H9 (cell line): ENCODE data around the gene HDAC6. TPM values are rescaled to one million over a fixed set of nuclear protein-coding genes. Genes with fewer than 3 reads are reported as not detected.

Experiments used
- DNase-seq: peaks from one replicate; pipeline ENCODE4 v3.0.0-alpha.2; 2017
- H2AFZ ChIP-seq: one replicate; pipeline ENCODE4 v1.6.1; 2013; ENCODE audit warnings: mild to moderate bottlenecking, low read length, control low read depth, moderate library complexity
- H2AK5ac ChIP-seq: 2 replicates; pipeline ENCODE4 v1.6.1; 2013; ENCODE audit warnings: low read length, control low read depth, mixed read lengths; ENCODE audit not compliant: insufficient read length
- H2BK120ac ChIP-seq: one replicate; pipeline ENCODE4 v1.6.1; 2013; ENCODE audit warnings: low read depth, mild to moderate bottlenecking, low read length, control low read depth, inconsistent platforms; ENCODE audit not compliant: poor library complexity, severe bottlenecking
- H2BK12ac ChIP-seq: 2 replicates; pipeline ENCODE4 v1.6.1; 2013; ENCODE audit warnings: low read length, control low read depth, mixed read lengths, low read depth; ENCODE audit not compliant: insufficient read length
- H2BK15ac ChIP-seq: 2 replicates; pipeline ENCODE4 v1.6.1; 2013; ENCODE audit warnings: low read depth, low read length, control low read depth
- H2BK20ac ChIP-seq: one replicate; pipeline ENCODE4 v1.6.1; 2013; ENCODE audit warnings: low read depth, mild to moderate bottlenecking, low read length, control low read depth, inconsistent platforms; ENCODE audit not compliant: poor library complexity, severe bottlenecking
- H2BK5ac ChIP-seq: 2 replicates; pipeline ENCODE4 v1.6.1; 2013; ENCODE audit warnings: low read length, control low read depth, mixed read lengths; ENCODE audit not compliant: insufficient read length
- H3K14ac ChIP-seq: 2 replicates; pipeline ENCODE4 v1.6.1; 2013; ENCODE audit warnings: low read length, control low read depth; ENCODE audit not compliant: insufficient read depth
- H3K18ac ChIP-seq: 2 replicates; pipeline ENCODE4 v1.6.1; 2013; ENCODE audit warnings: low read depth, mild to moderate bottlenecking, mixed read lengths, low read length, control low read depth; ENCODE audit not compliant: insufficient read length
- H3K23ac ChIP-seq: 2 replicates; pipeline ENCODE4 v1.6.1; 2013; ENCODE audit warnings: low read length, control low read depth, mixed read lengths, low read depth; ENCODE audit not compliant: insufficient read length
- H3K23me2 ChIP-seq: 2 replicates; pipeline ENCODE4 v1.6.1; 2013; ENCODE audit warnings: low read depth, mild to moderate bottlenecking, mixed read lengths, low read length, control low read depth; ENCODE audit not compliant: insufficient read length, poor library complexity, severe bottlenecking
- H3K27ac ChIP-seq: 2 replicates; pipeline ENCODE4 v1.5.1; 2013; ENCODE audit warnings: low read length, control low read depth, mixed read lengths, low read depth; ENCODE audit not compliant: insufficient read length
- H3K27me3 ChIP-seq: 2 replicates; pipeline ENCODE4 v1.6.1; 2013; ENCODE audit warnings: low read length, control low read depth, inconsistent platforms; ENCODE audit not compliant: insufficient read depth
- H3K4ac ChIP-seq: 2 replicates; pipeline ENCODE4 v1.6.1; 2013; ENCODE audit warnings: low read depth, mild to moderate bottlenecking, control low read depth, inconsistent platforms, low read length, moderate library complexity
- H3K4me1 ChIP-seq: 2 replicates; pipeline ENCODE4 v1.6.1; 2013; ENCODE audit warnings: low read length, control low read depth, inconsistent platforms; ENCODE audit not compliant: insufficient read depth
- H3K4me2 ChIP-seq: 2 replicates; pipeline ENCODE4 v1.6.1; 2013; ENCODE audit warnings: low read length, control low read depth, mixed read lengths; ENCODE audit not compliant: insufficient read length, insufficient read depth
- H3K56ac ChIP-seq: 2 replicates; pipeline ENCODE4 v1.6.1; 2013; ENCODE audit warnings: low read depth, mild to moderate bottlenecking, mixed read lengths, low read length, control low read depth; ENCODE audit not compliant: insufficient read length
- H3K79me1 ChIP-seq: 2 replicates; pipeline ENCODE4 v1.6.1; 2013; ENCODE audit warnings: low read depth, mild to moderate bottlenecking, moderate library complexity, low read length, control low read depth, inconsistent platforms; ENCODE audit not compliant: insufficient read depth, poor library complexity, severe bottlenecking
- H3K79me2 ChIP-seq: 2 replicates; pipeline ENCODE4 v1.6.1; 2013; ENCODE audit warnings: low read length, control low read depth, inconsistent platforms; ENCODE audit not compliant: insufficient read depth
- H3K9ac ChIP-seq: 2 replicates; pipeline ENCODE4 v1.6.1; 2013; ENCODE audit warnings: low read length, control low read depth, mixed read lengths; ENCODE audit not compliant: insufficient read length; ENCODE audit errors: extremely low read depth
- H3K9me3 ChIP-seq: one replicate; pipeline ENCODE4 v1.6.1; 2013; ENCODE audit warnings: low read depth, low read length, inconsistent platforms; ENCODE audit not compliant: control insufficient read depth
- H3T11ph ChIP-seq: one replicate; pipeline ENCODE4 v1.6.1; 2013; ENCODE audit warnings: mild to moderate bottlenecking, low read length, control low read depth, inconsistent platforms
- H4K20me1 ChIP-seq: one replicate; pipeline ENCODE4 v1.6.1; 2013; ENCODE audit not compliant: control insufficient read depth, insufficient read length, insufficient read depth
- H4K5ac ChIP-seq: 2 replicates; pipeline ENCODE4 v1.6.1; 2013; ENCODE audit warnings: low read depth, mild to moderate bottlenecking, mixed read lengths, low read length, control low read depth; ENCODE audit not compliant: insufficient read length
- H4K8ac ChIP-seq: replicated peaks from 2 replicates; pipeline ENCODE4 v1.6.1; 2013; ENCODE audit warnings: low read length, control low read depth, mixed read lengths, low read depth; ENCODE audit not compliant: insufficient read length
- H4K91ac ChIP-seq: 2 replicates; pipeline ENCODE4 v1.6.1; 2013; ENCODE audit warnings: low read depth, mild to moderate bottlenecking, moderate library complexity, mixed read lengths, low read length, control low read depth; ENCODE audit not compliant: insufficient read length
- H3K27ac Mint-ChIP-seq, 3 experiments: 2 replicates in 2 of 3; 3 replicates in 1 of 3; pipeline ENCODE4 v1.8.0; 2020 to 2021; ENCODE audit warnings: mixed read lengths in 3 of 3, mild to moderate bottlenecking in 1 of 3, moderate library complexity in 1 of 3
- H3K27me3 Mint-ChIP-seq: 2 replicates; pipeline ENCODE4 v1.8.0; 2021; ENCODE audit warnings: low read depth, mild to moderate bottlenecking, moderate library complexity, mixed read lengths
- H3K36me3 Mint-ChIP-seq, 3 experiments: 2 replicates in 2 of 3; 3 replicates in 1 of 3; pipeline ENCODE4 v1.8.0; 2020 to 2021; ENCODE audit warnings: low read depth in 3 of 3, mixed read lengths in 3 of 3; ENCODE audit not compliant: insufficient read depth in 1 of 3
- H3K4me1 Mint-ChIP-seq, 2 experiments: 2 replicates each; pipeline ENCODE4 v1.8.0; 2020; ENCODE audit warnings: mixed read lengths in 2 of 2
- H3K4me3 Mint-ChIP-seq, 2 experiments: 2 replicates in 1 of 2; 3 replicates in 1 of 2; pipeline ENCODE4 v1.8.0; 2020 to 2021; ENCODE audit warnings: mild to moderate bottlenecking in 2 of 2, mixed read lengths in 2 of 2, moderate library complexity in 1 of 2
- H3K9me3 Mint-ChIP-seq, 2 experiments: 2 replicates in 1 of 2; 3 replicates in 1 of 2; pipeline ENCODE4 v1.8.0; 2020; ENCODE audit warnings: mild to moderate bottlenecking in 2 of 2, mixed read lengths in 2 of 2, moderate library complexity in 1 of 2
- CTCF ChIP-seq: fragments of 200-600 bp; sonication (generic); conservative IDR thresholded peaks from 3 replicates; pipeline ENCODE4 v1.8.0; 2021; ENCODE audit warnings: antibody characterized with exemption, mild to moderate bottlenecking
- WGBS: extraction: QIAGEN DNeasy Blood & Tissue Kit; methylation state at CpG from one replicate; pipeline ENCODE4 v1.1.7; 2013; ENCODE audit warnings: missing lambda C conversion rate, low lambda C conversion rate, mixed read lengths; ENCODE audit not compliant: insufficient read length; ENCODE audit errors: extremely low coverage; 5-methylcytosine and 5-hydroxymethylcytosine counted together
- total RNA-seq: library from RNA; stranded (reverse); gene quantifications from 2 replicates; pipeline ENCODE4 v1.2.1, GENCODE V29; 2021

Gene HDAC6
- total RNA-seq, 1 experiment from 2014 or later, result 52.8 TPM

GRCh38 chrX:48814722-48815121, 12.9 kb downstream of the HDAC6 start:
- H2BK20ac ChIP-seq, result no peak overlapping the region
- no peaks in the 10 kb centered on the region for H3K4me1 Mint-ChIP-seq
- no peak overlapping the region for H3T11ph ChIP-seq
- H2AFZ ChIP-seq, result no peak overlapping the region
- no peak overlapping the region for H2BK12ac ChIP-seq
- peaks cover 11 to 57% (median 49%) of the 10 kb centered on the region in 3 experiments for H3K36me3 Mint-ChIP-seq
- H3K56ac ChIP-seq, result no peak overlapping the region
- H2BK120ac ChIP-seq, result no peak overlapping the region
- no peak overlapping the region for H4K8ac ChIP-seq
- no peak overlapping the region for H3K27ac ChIP-seq
- WGBS, result no CpG with 5 or more reads among the region's 8 CpGs
- no peak for TF ChIP-seq CTCF
- no peaks in the 10 kb centered on the region for H3K79me1 ChIP-seq
- peaks cover 2% of the 10 kb centered on the region for H3K27me3 Mint-ChIP-seq
- no peaks in the 10 kb centered on the region for H3K4me1 ChIP-seq
- no peaks in the 10 kb centered on the region for H3K27me3 ChIP-seq
- H3K4me2 ChIP-seq, result no peak overlapping the region
- H4K5ac ChIP-seq, result no peak overlapping the region
- H2AK5ac ChIP-seq, result no peak overlapping the region
- H3K9ac ChIP-seq, result no peak overlapping the region
- H3K23ac ChIP-seq, result no peak overlapping the region
- no peak overlapping the region for H3K14ac ChIP-seq
- no peak overlapping the region for H2BK15ac ChIP-seq
- H3K23me2 ChIP-seq, result no peaks in the 10 kb centered on the region
- no peak for DNase-seq
- H3K27ac Mint-ChIP-seq, result no peak overlapping the region
- H3K79me2 ChIP-seq, result no peaks in the 10 kb centered on the region
- peaks cover 60 to 80% of the 10 kb centered on the region in 2 experiments for H3K9me3 Mint-ChIP-seq
- no peak overlapping the region for H2BK5ac ChIP-seq
- H4K91ac ChIP-seq, result no peak overlapping the region
- H3K4me3 Mint-ChIP-seq, result no peak overlapping the region
- H3K4ac ChIP-seq, result no peak overlapping the region
- H3K9me3 ChIP-seq, result peaks cover 19% of the 10 kb centered on the region
- no peak overlapping the region for H3K18ac ChIP-seq
- H4K20me1 ChIP-seq, result no peaks in the 10 kb centered on the region
